ENCODE data around the gene BCAS3. TPM values are rescaled to one million over a fixed set of nuclear protein-coding genes. Genes with fewer than 3 reads are reported as not detected.

Gene BCAS3
- total RNA-seq, 2 donors from 2014 or later = 44.1 to 71.5 TPM

DNA sequence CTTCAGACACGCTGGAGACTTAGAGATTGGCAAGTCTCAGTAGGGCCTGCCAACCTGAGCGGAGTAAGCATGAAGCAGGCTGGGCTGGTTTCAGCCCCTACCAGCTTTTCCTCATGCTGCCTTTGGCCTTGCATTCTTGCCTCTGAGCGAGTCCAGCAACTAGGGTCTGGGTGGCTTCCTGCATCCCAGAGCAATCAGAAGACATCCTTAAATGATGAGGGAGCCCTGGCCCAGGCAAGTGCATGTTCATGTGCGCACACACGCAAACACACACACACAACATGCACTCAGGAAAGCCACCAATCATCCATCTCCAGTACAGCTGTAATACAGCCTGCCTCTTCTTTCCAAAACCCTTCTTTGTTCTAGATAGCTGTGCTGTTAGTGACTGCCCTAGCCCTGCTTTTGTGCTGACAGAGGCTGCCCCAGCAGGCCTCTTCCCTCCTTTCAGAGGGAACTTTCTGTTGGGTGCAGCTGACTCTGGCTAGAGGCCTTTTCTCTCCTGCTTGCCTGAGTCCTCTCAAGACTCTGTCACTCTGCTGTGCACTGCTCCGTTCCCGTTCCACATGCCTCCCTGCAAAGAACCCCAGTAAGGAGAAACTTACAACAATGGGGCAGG is 691.3 kb downstream of the BCAS3 start:
- intact Hi-C loops (cut with DNase I) = no loop called here
- Histone ChIP-seq H3K27ac (no peak overlapping the region), H3K4me3 (no peak overlapping the region), H3K9me3 (no peaks in the 10 kb centered on the region), H3K36me3 (replicated peaks in 1 of 2; ENCODE audit: insufficient read depth in 1 of 2, low read depth in 2 of 2) (no peaks in the 10 kb centered on the region), H3K27me3 (no peaks in the 10 kb centered on the region), H3K4me1 (no peaks in the 10 kb centered on the region)
- no peak for ATAC-seq
- WGBS, 2 donors = 93 to 96% methylated on average over 5 to 7 of the region's 7 CpGs
- no peak for DNase-seq
- TF ChIP-seq, protein P1, sequence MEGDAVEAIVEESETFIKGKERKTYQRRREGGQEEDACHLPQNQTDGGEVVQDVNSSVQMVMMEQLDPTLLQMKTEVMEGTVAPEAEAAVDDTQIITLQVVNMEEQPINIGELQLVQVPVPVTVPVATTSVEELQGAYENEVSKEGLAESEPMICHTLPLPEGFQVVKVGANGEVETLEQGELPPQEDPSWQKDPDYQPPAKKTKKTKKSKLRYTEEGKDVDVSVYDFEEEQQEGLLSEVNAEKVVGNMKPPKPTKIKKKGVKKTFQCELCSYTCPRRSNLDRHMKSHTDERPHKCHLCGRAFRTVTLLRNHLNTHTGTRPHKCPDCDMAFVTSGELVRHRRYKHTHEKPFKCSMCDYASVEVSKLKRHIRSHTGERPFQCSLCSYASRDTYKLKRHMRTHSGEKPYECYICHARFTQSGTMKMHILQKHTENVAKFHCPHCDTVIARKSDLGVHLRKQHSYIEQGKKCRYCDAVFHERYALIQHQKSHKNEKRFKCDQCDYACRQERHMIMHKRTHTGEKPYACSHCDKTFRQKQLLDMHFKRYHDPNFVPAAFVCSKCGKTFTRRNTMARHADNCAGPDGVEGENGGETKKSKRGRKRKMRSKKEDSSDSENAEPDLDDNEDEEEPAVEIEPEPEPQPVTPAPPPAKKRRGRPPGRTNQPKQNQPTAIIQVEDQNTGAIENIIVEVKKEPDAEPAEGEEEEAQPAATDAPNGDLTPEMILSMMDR (IDR thresholded peaks at IDR 0.05) = no peak

DNA sequence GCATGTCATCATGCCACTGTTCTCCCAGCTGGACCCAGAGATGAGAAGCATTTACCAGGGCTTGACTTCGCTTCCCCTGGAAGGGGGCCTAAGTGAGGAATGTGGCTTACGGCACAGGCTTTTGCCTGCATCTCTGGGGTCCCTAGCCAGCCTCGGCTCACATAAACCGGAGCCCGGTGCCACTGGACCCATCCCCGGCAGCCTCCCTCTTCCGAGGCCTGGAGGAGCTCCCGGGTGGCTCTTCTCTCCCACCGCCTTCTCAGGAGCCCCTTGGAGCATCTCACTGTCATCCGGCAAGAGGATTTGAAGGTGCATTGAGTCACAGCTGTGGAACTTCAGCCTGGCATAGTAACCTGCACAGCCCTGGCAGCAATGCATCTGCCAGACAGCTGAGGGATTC is 692.1 kb downstream of the BCAS3 start:
- no peak for DNase-seq
- intact Hi-C loops (cut with DNase I) = no loop called here
- Histone ChIP-seq H3K27ac (no peak overlapping the region), H3K4me3 (no peak overlapping the region), H3K4me1 (no peaks in the 10 kb centered on the region), H3K27me3 (no peaks in the 10 kb centered on the region), H3K9me3 (no peaks in the 10 kb centered on the region), H3K36me3 (replicated peaks in 1 of 2; ENCODE audit: insufficient read depth in 1 of 2, low read depth in 2 of 2) (no peaks in the 10 kb centered on the region)
- ATAC-seq = no peak
- TF ChIP-seq POLR2A (IDR thresholded peaks at IDR 0.05) = no peak
- TF ChIP-seq, protein P1 (IDR thresholded peaks at IDR 0.05) = no peak
- 94 to 95% methylated on average over 9 to 10 of the region's 10 CpGs for WGBS, 2 donors

- no peak for TF ChIP-seq POLR2A (IDR thresholded peaks at IDR 0.05)
- TF ChIP-seq, protein P1 (IDR thresholded peaks at IDR 0.05) = no peak
- intact Hi-C loops (cut with DNase I) = no loop called here
- Histone ChIP-seq H3K9me3 (no peaks in the 10 kb centered on the region), H3K36me3 (replicated peaks in 1 of 2; ENCODE audit: insufficient read depth in 1 of 2, low read depth in 2 of 2) (no peaks in the 10 kb centered on the region), H3K27me3 (no peaks in the 10 kb centered on the region), H3K27ac (no peak overlapping the region), H3K4me3 (no peak overlapping the region), H3K4me1 (no peaks in the 10 kb centered on the region)
- 86 to 95% methylated on average over 1 of the region's 1 CpG for WGBS, 2 donors
- ATAC-seq (no peak), DNase-seq (no peak)
Measured at GRCh38 chr17:61371179-61371578, 693.5 kb downstream of the BCAS3 start.

DNA sequence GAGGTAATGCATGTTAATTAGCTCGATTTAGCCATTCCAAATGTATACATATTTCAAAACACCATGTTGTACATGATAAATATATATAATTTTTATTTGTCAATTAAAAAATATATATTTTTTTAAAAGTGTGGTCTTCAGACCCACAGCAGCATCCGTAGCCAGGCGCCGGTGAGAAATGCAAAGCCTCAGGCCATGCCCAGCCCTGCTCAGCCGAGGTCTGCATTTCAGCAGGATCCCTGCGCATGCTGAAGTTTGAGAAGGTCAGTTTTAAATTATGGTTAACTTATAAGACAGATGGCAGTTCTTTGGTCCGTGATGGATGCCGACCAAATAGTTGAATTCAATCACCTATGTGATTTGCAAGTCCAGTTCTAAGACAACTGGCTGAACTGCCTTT is 694.0 kb downstream of the BCAS3 start:
- DNase-seq (no peak), ATAC-seq (no peak)
- intact Hi-C loops (cut with DNase I) = no loop called here
- H3K4me1 ChIP-seq = no peaks in the 10 kb centered on the region
- WGBS, 2 donors = 90 to 92% methylated on average over 8 of the region's 8 CpGs
- no peaks in the 10 kb centered on the region for H3K27me3 ChIP-seq
- H3K36me3 ChIP-seq (replicated peaks in 1 of 2; ENCODE audit: insufficient read depth in 1 of 2, low read depth in 2 of 2) = no peaks in the 10 kb centered on the region
- H3K27ac ChIP-seq = no peak overlapping the region
- no peak for TF ChIP-seq POLR2A (IDR thresholded peaks at IDR 0.05)
- TF ChIP-seq, protein P1 (IDR thresholded peaks at IDR 0.05) = no peak
- H3K9me3 ChIP-seq = no peaks in the 10 kb centered on the region
- no peak overlapping the region for H3K4me3 ChIP-seq

DNA sequence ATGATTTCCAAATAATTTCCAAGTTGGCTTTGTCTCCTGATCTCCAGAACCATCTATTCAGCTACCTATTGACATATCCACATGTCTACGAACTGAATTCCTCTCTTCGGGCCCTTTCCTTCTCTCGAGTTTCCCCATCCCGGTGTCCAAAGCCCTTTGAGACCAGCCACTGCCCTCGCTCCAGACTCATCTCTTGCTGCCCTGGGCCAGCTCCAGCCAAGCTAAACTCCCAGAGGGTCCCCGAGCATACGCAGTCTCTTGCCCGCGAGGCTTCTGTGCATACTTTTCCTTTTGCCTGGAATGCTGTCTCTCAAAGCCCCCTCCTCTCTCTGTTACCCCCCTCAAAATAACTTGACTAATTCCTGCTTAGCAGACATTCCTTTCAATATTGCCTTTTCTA is 694.8 kb downstream of the BCAS3 start:
- DNase-seq (no peak), ATAC-seq (no peak)
- no peak overlapping the region for H3K4me3 ChIP-seq
- H3K36me3 ChIP-seq (replicated peaks in 1 of 2; ENCODE audit: insufficient read depth in 1 of 2, low read depth in 2 of 2) = no peaks in the 10 kb centered on the region
- no peaks in the 10 kb centered on the region for H3K9me3 ChIP-seq
- 84 to 93% methylated on average over 9 of the region's 9 CpGs for WGBS, 2 donors
- TF ChIP-seq, protein P1 (IDR thresholded peaks at IDR 0.05) = no peak
- TF ChIP-seq POLR2A (IDR thresholded peaks at IDR 0.05) = no peak
- H3K27ac ChIP-seq = no peak overlapping the region
- intact Hi-C loops (cut with DNase I) = no loop called here
- no peaks in the 10 kb centered on the region for H3K4me1 ChIP-seq
- H3K27me3 ChIP-seq = no peaks in the 10 kb centered on the region

Measured in body of pancreas (tissue), 4 donors.